GM21515 (cell line): Measurements from ENCODE around the gene SPEF2.

Experiments
- ATAC-seq: cut with Tn5 transposase; IDR thresholded peaks from one replicate; pipeline ENCODE4 v1.9.1; 2021; ENCODE audit not compliant: unreplicated experiment

The SPEF2 gene

DNA sequence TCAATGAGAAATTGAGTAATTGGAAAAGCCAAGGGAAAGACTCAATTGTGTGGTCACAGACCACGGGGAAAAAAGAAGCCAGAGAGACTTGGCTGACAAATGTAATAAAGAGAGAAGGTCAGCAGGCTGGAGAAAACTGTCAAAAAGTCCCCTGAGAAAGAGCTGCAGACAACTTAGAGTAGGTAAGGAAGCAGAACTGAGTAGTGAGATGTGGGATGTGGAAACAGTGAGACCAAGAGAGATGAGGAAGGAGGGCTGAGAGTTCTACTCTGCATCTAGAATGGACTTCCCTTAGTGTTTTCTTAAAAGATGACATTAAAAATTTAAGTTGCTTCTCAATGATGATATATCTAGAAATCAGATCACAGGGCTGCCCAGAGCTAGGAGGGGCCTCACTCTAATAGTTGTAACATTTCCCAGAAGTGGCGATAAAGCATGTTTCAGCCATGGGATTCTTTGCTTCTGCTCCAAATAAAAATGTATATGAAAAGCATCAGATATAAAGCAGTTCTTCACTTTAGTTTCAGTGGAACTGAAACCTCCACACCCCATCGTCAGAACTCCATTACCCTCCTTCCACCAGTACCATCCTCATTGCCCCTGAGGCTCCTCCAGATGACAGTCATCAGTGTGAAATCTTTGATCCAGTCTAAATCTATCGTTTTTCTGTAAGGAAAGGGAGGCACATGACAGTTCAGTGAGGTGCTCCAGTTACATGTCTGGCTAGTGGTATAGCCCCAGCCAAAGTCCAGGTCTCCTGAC, 80.6 kb downstream of the SPEF2 start:
- ATAC-seq, result no peak

DNA sequence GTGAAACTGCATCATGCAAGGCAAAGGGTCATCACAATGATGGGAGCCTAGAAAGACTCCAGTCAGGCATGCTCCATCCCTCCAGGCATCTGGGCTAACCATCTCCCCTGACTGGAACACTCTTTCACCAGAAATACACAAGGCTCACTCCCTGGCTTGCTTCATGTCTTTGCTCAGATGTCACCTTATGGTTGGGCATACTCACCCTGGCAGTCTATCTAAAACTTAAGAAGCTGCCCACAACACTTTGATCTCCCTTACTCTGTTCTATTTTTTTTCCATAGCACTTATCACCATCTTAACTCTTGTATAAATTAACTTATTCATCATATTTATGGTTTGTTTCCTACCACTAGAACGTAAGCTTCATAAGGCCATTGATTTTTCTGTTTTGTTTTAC, 90.0 kb downstream of the SPEF2 start:
- ATAC-seq, result no peak

DNA sequence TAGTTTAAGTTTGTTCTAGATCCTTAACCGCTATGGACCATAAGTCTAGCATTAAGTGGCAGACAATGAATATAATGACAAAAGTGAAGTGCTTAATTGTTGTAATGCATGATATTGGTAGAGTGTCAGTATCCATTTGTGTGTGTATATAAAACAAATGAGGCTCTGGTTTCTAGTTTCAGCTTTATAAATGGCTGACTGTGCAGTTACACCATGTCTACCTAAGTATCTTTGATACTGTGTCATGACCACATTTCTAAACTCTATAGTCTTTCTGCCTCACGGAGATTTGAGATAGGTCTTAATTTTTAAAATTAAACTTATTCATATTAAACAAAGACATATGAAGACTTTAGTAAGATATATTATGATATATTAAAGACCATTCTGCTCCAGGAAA, 92.0 kb downstream of the SPEF2 start:
- ATAC-seq, result no peak

DNA sequence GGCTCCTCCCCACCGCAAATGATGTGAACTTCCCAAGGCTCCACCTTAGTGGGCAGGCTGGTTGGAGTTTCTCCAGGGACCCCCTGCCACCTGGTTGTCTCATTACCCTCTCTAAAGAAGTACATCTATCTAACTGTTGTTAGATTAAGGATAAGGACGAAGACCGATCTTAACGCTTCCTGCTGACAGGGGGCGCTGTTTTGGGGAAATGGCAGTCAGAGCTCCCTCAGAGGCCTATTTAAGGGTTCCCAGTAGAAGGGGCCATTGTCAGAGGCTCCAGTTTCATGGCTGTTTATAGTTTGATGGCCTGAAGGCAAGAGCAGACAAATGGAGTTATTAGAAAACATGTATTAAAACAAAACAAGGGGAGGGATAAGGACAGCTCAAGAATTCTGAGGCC, 100.1 kb downstream of the SPEF2 start:
- no peak for ATAC-seq

DNA sequence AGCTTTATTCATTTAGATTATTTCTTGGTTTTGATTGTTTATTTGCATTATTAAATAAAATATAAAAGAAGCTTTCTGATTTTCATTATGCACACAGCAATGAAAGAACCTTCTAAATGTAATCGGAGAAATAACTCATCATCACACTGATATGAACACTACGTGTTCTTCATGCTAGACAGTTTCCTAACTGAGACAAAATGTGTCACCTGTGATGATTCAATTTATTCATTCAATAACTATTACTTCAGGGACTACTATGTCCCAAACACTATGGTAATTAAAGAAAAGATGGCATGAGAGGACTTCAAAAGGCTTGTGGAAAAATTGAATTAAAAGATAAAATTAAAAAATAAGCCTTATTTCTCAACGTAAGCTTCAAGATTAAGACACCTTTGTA, 118.1 kb downstream of the SPEF2 start:
- no peak for ATAC-seq

DNA sequence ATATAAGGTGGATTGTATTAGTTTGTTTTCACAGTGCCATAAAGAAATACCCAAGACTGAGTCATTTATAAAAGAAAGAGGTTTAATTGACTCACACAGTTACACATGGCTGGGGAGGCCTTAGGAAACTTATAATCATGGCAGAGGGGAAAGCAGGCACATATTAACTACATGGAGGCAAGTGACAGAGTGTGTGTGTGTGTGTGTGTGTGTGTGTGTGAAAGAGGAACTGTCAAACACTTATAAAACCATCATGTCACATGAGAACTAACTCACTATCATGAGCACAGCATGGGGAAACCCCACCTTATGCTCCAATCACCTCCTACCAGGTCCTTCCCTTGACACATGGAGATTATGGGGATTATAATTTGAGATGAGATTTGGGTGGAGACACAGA, 118.6 kb downstream of the SPEF2 start:
- no peak for ATAC-seq

DNA sequence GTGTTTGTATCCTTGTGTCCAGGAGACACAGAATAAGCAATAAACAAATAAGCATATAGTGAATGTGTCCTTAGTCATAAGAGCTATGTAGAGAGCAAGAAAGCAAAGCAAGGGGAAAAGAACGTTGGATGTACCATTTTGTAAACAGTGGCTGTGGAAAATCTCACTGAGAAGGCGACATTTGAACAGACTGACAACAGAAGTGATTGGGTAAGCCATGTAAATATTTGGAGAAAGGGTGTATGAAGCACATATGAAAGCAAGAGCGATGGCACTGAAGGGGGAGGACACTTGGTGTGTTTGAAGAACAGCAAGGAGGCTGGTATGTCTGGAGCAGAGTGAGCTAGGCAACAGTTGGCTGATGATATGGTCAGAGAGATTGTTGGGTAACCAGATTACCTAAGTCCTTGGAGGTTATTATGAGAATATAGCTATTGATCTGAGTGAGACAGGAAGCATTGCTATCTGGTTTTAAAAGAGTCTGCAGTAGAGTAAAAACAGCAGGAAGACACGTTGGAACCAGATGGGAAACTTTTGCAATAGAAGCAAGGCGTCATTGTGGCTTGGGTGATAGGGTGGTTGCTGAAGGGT, 123.6 kb downstream of the SPEF2 start:
- no peak for ATAC-seq

DNA sequence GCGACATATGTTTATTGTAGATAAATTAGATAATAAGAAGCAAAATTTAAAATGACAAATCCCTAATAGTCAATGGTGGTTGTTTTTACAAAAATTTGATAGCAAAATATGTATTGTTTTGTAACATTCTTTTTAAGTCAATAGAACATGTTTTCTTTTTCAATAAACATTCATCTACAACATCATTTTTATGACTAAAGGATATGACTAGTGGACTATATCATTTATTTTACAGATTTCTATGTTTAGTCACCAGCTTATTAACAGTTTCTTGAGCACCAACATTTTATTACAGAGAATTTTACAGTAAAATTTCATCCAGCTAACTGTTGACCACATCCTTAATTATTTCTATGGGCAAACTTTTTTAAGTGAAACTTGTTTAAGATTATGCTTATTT, 124.3 kb downstream of the SPEF2 start:
- ATAC-seq, result no peak

DNA sequence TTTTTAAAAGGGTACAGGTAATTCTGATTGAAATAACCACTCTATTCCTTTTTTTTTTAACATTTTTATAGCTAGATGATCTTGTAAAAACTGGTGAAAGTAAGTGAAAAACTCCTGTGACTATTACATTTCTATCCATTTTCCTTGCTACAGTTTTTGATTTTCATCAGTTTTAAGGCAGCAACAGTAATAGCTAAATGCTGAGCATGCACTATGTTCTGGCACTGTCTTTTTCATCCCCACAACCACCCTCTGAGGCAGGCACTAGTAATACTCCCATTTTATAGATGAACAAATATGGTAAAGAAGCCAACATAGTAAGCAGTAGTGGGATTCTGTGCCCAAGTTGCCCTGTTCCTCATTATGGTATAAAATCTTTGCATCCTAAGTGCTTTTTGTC, 126.0 kb downstream of the SPEF2 start:
- no peak for ATAC-seq

DNA sequence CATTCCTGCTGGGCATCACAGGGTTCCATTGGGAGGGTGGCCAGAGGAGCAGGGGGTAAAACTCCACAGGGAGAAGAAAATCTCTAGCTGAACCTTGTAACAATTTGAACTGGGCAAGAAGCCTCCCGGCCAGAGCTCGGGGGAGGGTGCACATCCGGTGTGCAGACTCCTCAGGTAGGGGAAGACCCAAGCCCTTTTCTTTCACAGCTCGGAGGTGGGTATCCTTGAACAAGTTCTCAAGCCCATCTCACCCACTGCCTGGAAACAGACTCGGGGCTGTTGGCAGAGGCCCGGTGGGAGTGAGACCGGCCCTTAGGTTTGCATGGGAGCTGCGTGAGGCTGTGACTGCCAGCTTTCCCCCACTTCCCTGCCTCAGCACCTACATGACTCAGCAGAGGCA, 127.5 kb downstream of the SPEF2 start:
- ATAC-seq, result no peak

DNA sequence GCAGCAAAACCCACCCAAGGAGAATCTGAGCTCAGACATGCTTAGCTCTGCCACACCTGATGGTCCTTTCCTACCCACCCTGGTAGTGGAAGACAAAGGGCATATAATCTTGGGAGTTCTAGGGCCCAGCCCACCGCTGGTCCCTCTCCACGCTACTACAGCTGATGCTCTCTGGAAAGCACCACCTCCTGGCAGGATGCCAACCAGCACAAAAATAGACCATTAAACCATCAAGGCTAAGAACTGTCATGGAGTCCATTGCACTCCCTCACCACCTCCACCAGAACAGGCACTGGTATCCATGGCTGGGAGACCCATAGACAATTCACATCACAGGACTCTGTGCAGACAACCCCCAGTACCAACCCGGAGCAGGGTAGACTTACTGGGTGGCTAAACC, 128.0 kb downstream of the SPEF2 start:
- ATAC-seq, result no peak

DNA sequence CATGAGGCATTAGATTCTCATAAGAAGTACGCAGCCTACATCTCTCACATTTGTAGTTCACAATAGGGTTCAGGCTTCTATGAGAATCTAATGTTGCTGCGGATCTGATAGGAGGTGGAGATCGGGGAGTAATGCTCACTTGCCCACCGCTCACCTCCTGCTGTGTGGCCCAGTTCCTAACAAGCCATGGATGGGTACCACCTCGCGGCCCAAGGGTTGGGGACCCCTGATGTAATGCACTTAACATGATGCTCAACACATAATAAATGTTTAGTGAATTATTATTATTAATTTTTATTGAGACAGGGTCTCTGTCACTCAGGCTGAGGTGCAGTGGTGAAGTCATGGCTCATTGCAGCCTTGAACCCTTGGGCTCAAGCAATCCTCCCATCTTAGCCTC, 134.3 kb downstream of the SPEF2 start:
- no peak for ATAC-seq

DNA sequence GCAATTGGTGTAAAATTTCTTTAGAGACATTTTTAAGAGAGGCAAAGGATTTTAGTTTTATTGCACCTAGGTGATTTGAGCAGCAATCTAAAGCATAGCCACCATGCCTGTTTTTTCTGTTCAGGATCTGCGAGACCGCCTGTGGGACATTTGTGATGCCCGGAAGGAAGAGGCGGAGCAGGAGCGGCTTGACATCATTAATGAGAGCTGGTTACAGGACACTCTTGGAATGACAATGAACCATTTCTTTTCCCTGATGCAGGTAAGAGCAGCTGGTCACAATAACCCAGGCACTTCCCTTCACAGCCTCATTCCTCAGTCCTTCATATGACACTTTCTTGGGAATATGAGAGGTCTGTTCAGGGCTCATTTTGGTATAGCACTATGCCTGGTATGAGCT, 135.8 kb downstream of the SPEF2 start:
- ATAC-seq, result no peak

DNA sequence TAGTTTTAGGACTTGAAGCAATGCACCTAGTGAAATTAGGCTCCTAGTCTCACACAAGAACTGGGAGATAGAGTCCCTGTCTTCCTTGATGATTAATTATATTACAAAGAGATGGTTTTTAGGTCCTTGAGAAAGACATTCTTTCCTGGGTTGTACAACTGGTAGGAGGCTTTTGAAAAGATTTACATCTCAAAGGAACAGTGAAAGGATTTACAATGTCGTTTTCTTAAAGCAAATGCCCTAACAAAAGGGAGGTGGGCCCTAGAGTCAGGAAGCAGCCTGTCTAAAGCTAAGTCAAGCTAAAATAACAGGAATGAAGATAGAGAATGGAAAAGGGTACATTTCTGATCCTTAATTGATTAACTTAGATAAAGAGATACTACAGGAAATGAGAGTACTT, 136.8 kb downstream of the SPEF2 start:
- ATAC-seq, result no peak

DNA sequence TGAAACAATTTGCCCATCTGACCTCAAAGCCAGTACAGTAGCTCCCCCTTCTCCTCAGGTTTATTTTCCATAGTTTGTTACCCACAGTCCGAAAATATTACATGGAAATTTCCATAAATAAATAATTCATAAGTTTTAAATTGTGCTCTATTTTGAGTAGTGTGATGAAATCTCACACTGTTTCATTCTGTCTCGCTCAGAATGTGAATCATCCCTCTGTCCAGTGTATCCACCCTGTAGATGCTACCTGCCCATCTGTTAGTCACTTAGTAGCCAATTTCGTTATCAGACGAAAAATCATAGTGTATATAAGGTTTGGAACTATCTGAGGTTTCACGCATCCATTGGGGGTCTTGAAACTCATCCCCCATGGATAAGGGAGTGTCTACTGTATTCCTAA, 138.3 kb downstream of the SPEF2 start:
- no peak for ATAC-seq

DNA sequence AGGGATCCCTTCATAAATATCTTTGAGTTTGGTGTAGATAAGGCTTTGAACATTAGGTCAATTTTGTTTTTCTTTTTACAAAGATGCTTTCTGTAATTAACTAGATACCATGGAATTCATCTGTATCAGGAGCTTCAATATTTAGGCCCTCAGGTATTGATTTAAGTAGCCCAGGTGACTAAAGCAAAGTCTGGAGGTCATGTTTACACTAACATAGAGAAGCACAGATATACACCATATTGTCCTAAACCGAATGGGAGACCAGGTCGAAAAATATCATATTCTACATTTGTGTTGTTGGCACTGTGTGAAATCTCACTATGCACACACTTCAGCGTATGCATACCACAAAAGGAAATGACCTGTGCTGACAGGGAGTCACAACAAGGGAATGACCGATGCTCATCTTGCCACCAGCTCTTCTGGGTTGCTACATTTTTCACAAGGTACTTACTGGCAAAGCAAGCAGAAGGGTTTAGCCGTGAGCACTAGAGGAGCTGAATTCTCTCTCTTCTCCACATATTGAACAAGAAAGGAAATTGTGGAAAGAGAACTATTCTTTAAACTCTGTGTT, 140.6 kb downstream of the SPEF2 start:
- ATAC-seq, result no peak

DNA sequence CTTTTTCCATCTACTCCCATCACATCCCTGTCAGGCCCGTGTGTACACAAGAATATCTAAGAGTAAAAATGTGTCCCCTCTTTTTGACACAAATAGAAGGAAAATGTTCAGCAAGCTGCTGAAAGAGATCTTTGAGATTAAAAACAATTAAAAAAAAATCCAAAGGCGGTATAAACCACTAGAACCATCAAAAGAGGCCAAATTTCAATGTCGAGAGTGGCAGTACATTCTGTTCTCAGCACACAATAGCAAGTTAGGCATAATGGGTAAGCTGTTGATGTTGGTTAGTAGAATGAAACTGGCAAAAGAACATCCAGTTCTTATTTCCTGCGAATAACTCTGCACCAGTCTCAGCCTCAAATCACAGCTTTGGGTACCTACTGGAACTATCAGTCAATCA, 143.9 kb downstream of the SPEF2 start:
- no peak for ATAC-seq

DNA sequence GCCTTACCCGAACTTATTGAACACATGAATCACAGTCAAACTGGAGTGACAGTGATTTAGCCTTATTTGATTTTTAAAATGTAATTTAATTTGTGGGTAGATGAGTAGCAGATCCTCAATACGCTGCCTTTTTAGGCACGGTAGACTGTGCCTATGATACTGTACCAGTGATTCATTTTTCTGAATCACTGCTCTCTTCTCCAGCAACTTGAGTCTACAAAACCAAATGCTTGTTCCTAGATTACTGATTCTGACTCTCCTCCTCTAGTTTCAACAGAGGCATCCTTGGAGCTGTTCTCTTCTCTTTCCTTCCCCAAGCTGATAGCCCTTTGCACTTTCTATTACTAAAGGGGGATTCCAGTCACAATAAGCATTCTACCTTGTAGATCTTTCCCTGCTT, 144.7 kb downstream of the SPEF2 start:
- ATAC-seq, result no peak

DNA sequence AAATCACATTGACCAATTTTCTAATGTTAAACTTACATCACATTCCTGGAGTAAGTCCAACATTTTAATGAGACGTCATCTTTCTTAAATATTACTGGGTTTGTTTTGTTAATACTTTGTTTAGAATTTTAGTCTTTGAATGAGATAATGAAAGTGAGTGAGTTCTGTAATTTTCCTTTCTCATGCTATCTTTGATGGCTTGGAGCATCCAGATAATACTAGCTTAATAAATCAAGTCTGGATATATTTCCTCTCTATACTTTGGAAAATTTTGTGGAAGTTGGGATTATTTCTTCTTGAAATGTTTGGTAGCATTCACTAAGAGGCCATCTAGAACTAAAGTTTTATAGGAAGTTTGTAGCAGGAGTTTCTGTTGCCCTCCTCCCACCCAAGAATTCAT, 148.3 kb downstream of the SPEF2 start:
- no peak for ATAC-seq

DNA sequence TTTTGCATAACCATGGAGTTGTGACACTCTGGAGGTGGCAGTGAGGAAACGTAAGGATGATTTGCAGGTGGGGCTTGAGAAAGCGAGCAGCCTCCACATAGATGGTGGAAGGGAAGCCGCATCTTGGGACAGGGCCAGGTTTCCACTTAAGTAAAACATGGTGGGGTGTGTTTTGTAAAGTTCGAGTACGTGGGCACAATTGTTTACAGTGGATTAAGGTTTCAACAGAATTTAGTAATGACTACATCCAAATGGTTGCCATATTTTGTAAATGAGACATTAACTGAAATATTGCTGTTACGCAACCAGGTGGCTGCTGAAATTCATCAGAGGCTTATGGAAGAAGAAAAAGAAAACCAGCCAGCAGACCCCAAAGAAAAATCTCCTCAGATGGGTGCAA, 153.6 kb downstream of the SPEF2 start:
- ATAC-seq, result no peak

DNA sequence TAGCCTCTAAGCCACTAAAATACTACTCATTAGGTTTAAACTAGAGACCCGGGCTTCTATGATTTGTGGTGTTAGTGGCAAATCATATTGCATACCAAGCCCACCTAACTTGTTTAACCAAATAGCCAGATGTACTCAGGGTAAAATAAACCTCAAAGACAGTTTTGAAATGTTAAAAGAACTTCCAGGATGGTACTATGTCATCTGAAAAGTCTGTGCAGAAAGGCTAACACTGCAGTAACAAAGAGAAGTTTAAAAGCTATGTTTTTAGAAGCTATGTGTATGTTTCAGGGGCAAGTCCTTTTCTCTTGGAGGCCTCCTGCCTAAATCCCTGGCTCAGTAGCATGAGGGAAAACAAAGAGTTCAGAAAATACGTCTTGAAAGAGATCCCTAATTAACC, 154.2 kb downstream of the SPEF2 start:
- no peak for ATAC-seq

DNA sequence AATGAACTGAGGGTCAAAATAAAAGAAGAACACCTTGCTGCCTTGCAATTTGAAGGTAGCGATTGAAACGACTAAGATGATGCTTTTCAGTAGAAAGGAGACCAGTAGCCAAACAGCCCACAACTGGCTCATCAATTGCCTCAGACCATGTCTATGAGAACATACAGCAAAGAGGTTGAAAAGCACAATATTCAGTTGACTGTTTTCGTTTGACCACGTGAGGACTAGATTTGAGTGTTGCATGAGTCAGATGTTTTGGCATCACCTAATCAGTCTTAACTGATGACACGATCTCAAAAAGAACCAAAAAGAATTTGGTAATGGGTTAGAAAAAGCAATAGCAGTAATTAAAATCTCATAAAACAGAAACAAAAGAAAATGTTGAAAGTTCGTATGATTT, 156.3 kb downstream of the SPEF2 start:
- no peak for ATAC-seq

DNA sequence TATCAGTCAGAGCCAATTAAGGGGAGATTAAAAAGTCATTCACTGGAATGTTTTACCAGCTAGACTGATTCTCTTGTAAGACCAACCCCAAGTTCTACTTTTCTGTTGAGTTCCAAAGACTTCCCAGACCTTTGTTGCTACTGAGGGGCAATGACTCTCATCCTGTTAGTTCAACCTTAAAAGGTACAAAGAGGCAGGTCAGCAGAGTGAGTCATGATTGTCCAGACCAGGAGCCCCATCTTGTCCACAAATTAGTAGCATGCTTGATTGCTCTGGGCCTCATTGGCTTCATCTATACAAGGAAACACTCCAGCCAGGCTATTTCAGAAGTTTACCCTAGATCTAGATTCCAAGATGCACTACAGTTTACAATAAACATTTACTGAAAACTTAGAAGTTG, 159.1 kb downstream of the SPEF2 start:
- no peak for ATAC-seq
